ENCODE data around the gene CD40.

GRCh38 chr20:46070215-46070900, 47.8 kb upstream of the CD40 start:
- TF ChIP-seq CTCF (IDR thresholded peaks at IDR 0.05) (no peak), POLR2A (IDR thresholded peaks at IDR 0.05) (no peak)
